CD8-positive, alpha-beta memory T cell (primary cell): ENCODE results near the gene TCEA2. TPM values are rescaled to one million over a fixed set of nuclear protein-coding genes. Genes with fewer than 3 reads are reported as not detected.

Source experiments
- CTCF ChIA-PET: fragments of 350-600 bp; sonication (Branson Sonifier 250); formaldehyde crosslinking; loops from one replicate; lab custom pipeline; 2021; ENCODE audit warnings: antibody characterized with exemption; lab: Charles Lee
- POLR2A ChIA-PET: fragments of 350-600 bp; sonication (Branson Sonifier 250); formaldehyde crosslinking; loops from one replicate; lab custom pipeline; 2021; ENCODE audit warnings: antibody characterized with exemption; lab: Charles Lee
- DNase-seq, 5 donors: peaks; one replicate each; pipeline versions ENCODE4 v3.0.0 to v3.0.0-alpha.2; 2020 to 2022; ENCODE audit warnings: mixed read lengths in 1 of 5
- H3K27ac ChIP-seq: one replicate; pipeline ENCODE4 v1.7.0; 2013; ENCODE audit warnings: low read depth, mild to moderate bottlenecking, low read length, moderate library complexity
- H3K27me3 ChIP-seq: 2 replicates; pipeline ENCODE4 v1.7.0; 2013; ENCODE audit warnings: low read length, mild to moderate bottlenecking; ENCODE audit not compliant: insufficient read depth, poor library complexity, severe bottlenecking
- H3K36me3 ChIP-seq: 2 replicates; pipeline ENCODE4 v1.7.0; 2013; ENCODE audit warnings: mild to moderate bottlenecking, low read length, moderate library complexity; ENCODE audit not compliant: insufficient read depth
- H3K4me1 ChIP-seq: 2 replicates; pipeline ENCODE4 v1.7.0; 2013; ENCODE audit warnings: mild to moderate bottlenecking, low read length, moderate library complexity; ENCODE audit not compliant: insufficient read depth
- H3K4me3 ChIP-seq: 2 replicates; pipeline ENCODE4 v1.7.0; 2013; ENCODE audit warnings: mild to moderate bottlenecking, low read length
- H3K9me3 ChIP-seq: 2 replicates; pipeline ENCODE4 v1.7.0; 2013; ENCODE audit warnings: mild to moderate bottlenecking, low read length
- H3K27ac Mint-ChIP-seq, 8 donors: one replicate each; pipeline ENCODE4 v1.8.0; 2020 to 2021; ENCODE audit warnings: mixed read lengths in 8 of 8, mild to moderate bottlenecking in 6 of 8, inconsistent platforms in 3 of 8, moderate library complexity in 3 of 8
- H3K27me3 Mint-ChIP-seq, 2 donors: one replicate each; pipeline ENCODE4 v1.8.0; 2020 to 2021; ENCODE audit warnings: mixed read lengths in 2 of 2, mild to moderate bottlenecking in 1 of 2, moderate library complexity in 1 of 2
- H3K36me3 Mint-ChIP-seq, 3 donors: one replicate each; pipeline ENCODE4 v1.8.0; 2020 to 2021; ENCODE audit warnings: mixed read lengths in 3 of 3, inconsistent platforms in 1 of 3, mild to moderate bottlenecking in 1 of 3
- H3K4me1 Mint-ChIP-seq, 3 donors: one replicate each; pipeline ENCODE4 v1.8.0; 2020 to 2021; ENCODE audit warnings: mixed read lengths in 3 of 3, inconsistent platforms in 1 of 3, mild to moderate bottlenecking in 1 of 3
- H3K4me3 Mint-ChIP-seq, 7 donors: one replicate each; pipeline ENCODE4 v1.8.0; 2020 to 2021; ENCODE audit warnings: mixed read lengths in 7 of 7, mild to moderate bottlenecking in 6 of 7, moderate library complexity in 4 of 7, inconsistent platforms in 2 of 7
- H3K9me3 Mint-ChIP-seq, 5 donors: one replicate each; pipeline ENCODE4 v1.8.0; 2020 to 2022; ENCODE audit warnings: mixed read lengths in 5 of 5, mild to moderate bottlenecking in 3 of 5, moderate library complexity in 2 of 5, inconsistent platforms in 1 of 5
- polyA plus RNA-seq: library from polyadenylated mRNA; unstranded; fragments of 300-500 nt; fragmentation: Illumina TruSeq; gene quantifications from one replicate; pipeline ENCODE4 v1.2.3, GENCODE V29; 2021
- total RNA-seq, 2 experiments: library from RNA; stranded (reverse); gene quantifications; one replicate each; pipeline ENCODE4 v1.2.3, GENCODE V29; 2021

TCEA2 gene
- total and polyA plus RNA-seq, 3 experiments from 2014 or later: 24.2 to 30.9 (median 24.5) TPM

DNA sequence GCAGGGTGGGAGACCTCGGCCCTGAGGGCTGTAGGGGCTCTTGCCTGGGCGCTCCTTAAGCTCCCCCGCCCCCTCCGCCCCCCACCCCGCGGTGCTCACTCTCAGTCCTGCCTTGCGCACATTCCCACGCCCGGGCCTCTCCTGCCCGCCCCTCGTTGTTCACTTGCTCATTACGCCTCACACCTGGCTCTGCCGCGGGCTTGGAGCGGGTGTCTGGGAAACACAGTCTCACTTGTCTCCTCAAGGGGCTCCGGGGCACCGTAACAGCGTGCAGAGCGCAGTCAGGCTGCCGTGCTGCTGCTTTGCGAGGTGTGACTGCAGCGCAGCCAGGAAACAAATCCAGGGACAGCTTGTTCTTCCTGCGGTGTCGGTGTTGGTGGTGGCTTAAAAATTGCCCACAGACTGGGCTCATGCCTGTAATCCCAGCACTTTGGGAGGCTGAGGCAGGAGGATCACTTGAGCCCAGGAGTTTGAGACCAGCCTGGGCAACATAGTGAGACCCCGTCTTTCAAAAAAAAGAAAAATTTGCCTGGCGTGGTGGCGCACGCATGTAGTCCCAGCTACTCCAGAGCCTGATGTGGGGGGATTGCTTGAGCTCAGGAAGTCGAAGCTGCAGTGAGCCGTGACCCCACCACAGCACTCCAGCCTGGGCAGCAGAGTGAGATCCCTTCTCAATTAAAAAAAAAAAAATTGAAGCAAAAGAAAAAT, 39.8 kb downstream of the TCEA2 start:
- Mint-ChIP-seq H3K9me3 (no peaks in the 10 kb centered on the region), H3K4me3 (peak overlapping the region in 6 of 7 donors; percentile 19 to 79 (median 48)), H3K27ac (peak overlapping the region in 2 of 8 donors; percentile 38 to 66), H3K36me3 (no peaks in the 10 kb centered on the region), H3K4me1 (peaks cover 0 to 27% (median 11%) of the 10 kb centered on the region in 3 donors), H3K27me3 (peaks cover 9 to 21% of the 10 kb centered on the region in 2 donors)
- peak in 1 of 5 donors; percentile 41 for DNase-seq
- Histone ChIP-seq H3K27me3 (peaks cover 7% of the 10 kb centered on the region), H3K36me3 (no peaks in the 10 kb centered on the region), H3K9me3 (no peaks in the 10 kb centered on the region), H3K4me3 (no peak overlapping the region), H3K27ac (no peak overlapping the region), H3K4me1 (peaks cover 6% of the 10 kb centered on the region)
- CTCF ChIA-PET: interaction anchor here (1.8 to 2.7 kb wide), 2 partner anchors 8 to 19 kb away, joined by 5 to 13 read pairs; partner anchors contain the start of gene LKAAEAR1
- POLR2A ChIA-PET: no interaction called here

DNA sequence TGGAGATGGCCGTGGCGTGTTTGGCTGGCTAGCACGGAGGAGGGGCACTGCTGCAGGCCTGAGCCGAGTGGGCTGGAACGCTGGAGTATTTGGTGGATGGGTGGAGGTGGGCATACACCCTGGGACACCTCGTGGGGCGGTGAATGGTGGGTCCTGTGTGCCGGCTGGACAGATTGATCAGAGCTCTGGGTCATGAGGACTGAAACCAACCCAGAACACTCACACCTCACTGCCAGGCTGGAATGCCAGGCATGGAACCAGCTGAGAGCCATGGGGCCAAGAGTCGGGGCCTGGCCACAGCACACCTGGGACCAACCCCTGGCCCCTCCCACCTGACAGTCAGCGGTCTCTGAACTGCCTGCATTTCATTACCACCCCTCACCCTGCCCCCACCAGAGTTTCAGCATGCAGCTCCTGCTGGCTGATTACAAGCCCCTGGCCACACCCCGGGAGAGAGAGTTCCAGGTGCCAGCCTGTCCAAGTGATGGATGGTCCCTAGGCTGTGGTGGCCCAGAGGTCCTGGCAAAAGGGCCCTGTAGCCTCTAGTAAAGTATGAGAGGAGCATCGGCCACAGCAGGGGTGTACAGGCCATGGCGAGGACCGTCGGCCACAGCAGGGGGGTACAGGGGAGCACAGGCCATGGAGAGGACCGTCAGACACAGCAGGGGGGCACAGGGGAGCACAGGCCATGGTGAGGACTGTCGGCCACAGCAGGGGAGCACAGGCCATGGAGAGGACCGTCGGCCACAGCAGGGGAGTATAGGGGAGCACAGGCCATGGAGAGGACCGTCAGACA, 41.1 kb downstream of the TCEA2 start:
- ChIA-PET POLR2A (no interaction called here), CTCF (no interaction called here)
- Histone ChIP-seq H3K27ac (no peak overlapping the region), H3K36me3 (no peaks in the 10 kb centered on the region), H3K9me3 (no peaks in the 10 kb centered on the region), H3K4me1 (peaks cover 6% of the 10 kb centered on the region), H3K4me3 (no peak overlapping the region), H3K27me3 (peaks cover 7% of the 10 kb centered on the region)
- Mint-ChIP-seq H3K4me3 (peak overlapping the region in 1 of 7 donors; percentile 24), H3K27me3 (peaks cover 9 to 23% of the 10 kb centered on the region in 2 donors), H3K36me3 (no peaks in the 10 kb centered on the region), H3K4me1 (peaks cover 0 to 31% (median 13%) of the 10 kb centered on the region in 3 donors), H3K27ac (peak overlapping the region in 1 of 8 donors; percentile 42), H3K9me3 (no peaks in the 10 kb centered on the region)
- DNase-seq: no peak

DNA sequence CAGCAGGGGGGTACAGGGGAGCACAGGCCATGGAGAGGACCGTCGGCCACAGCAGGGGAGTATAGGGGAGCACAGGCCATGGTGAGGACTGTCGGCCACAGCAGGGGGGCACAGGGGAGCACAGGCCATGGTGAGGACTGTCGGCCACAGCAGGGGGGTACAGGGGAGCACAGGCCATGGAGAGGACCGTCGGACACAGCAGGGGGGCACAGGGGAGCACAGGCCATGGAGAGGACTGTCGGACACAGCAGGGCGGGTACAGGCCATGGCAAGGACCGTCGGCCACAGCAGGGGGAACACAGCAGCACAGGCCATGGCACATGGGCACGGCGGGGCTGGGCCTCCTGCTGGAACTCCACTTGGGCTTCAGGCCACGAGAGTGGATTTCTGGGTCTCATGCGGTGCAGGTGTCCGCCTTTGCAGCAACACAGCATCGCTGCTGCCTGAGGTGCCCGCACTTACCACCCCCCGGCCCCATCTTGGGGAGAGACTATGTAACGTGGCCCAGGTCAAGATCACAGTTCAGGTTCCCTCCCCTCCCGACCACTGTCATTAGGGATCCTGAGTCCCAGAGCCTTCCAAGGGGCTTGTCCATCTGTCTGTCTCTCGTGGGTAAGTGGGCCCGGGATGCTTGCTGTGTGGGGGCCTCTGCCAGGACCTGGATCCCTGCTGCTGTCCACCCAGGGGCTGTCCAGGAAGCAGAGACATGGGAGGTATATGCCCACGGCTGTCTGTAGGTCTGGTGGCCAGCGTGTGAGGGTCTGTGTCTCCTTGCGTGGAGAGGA, 41.9 kb downstream of the TCEA2 start:
- H3K36me3 Mint-ChIP-seq: no peaks in the 10 kb centered on the region
- Histone ChIP-seq H3K27ac (no peak overlapping the region), H3K36me3 (no peaks in the 10 kb centered on the region), H3K27me3 (peaks cover 7% of the 10 kb centered on the region), H3K9me3 (no peaks in the 10 kb centered on the region), H3K4me3 (no peak overlapping the region), H3K4me1 (peaks cover 6% of the 10 kb centered on the region)
- no peak for DNase-seq
- H3K4me1 Mint-ChIP-seq: peaks cover 0 to 29% (median 13%) of the 10 kb centered on the region in 3 donors
- no peaks in the 10 kb centered on the region for H3K9me3 Mint-ChIP-seq
- ChIA-PET POLR2A (no interaction called here), CTCF (no interaction called here)
- H3K27ac Mint-ChIP-seq: no peak overlapping the region
- peaks cover 9 to 23% of the 10 kb centered on the region in 2 donors for H3K27me3 Mint-ChIP-seq
- H3K4me3 Mint-ChIP-seq: no peak overlapping the region

DNA sequence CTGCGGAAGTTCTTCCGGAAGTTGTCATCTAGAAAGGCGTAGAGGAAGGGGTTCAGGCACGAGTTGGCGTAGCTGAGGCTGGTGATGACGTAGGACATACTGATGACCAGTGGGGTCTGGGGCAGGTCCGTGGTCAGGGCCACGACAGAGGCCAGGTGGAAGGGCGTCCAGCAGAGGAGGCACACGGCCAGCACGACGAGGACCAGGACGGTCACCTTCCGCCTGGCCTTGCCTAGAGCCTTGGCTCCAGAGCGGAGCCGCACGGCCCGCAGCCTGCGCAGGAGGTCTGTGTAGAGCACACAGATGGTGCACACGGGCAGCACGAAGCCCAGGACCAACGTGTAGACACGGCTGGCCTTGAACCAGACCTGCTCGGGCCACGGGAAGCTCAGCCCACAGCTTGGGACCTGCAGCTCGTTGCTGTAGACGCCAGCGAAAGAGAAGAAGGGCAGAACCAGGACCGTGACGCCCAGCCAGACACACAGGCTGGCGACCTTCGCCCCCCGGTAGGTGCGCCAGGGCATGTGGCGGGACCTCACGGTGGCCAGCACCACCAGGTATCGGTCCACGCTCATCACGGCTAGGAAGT, 42.9 kb downstream of the TCEA2 start:
- H3K36me3 ChIP-seq: no peaks in the 10 kb centered on the region
- CTCF ChIA-PET: no interaction called here
- Mint-ChIP-seq H3K27ac (no peak overlapping the region), H3K9me3 (no peaks in the 10 kb centered on the region), H3K36me3 (no peaks in the 10 kb centered on the region), H3K27me3 (peaks cover 9 to 23% of the 10 kb centered on the region in 2 donors), H3K4me1 (peaks cover 0 to 18% (median 9%) of the 10 kb centered on the region in 3 donors), H3K4me3 (no peak overlapping the region)
- H3K27ac ChIP-seq: no peak overlapping the region
- peaks cover 6% of the 10 kb centered on the region for H3K4me1 ChIP-seq
- no peak overlapping the region for H3K4me3 ChIP-seq
- H3K27me3 ChIP-seq: peaks cover 7% of the 10 kb centered on the region
- POLR2A ChIA-PET: no interaction called here
- DNase-seq: no peak
- no peaks in the 10 kb centered on the region for H3K9me3 ChIP-seq

DNA sequence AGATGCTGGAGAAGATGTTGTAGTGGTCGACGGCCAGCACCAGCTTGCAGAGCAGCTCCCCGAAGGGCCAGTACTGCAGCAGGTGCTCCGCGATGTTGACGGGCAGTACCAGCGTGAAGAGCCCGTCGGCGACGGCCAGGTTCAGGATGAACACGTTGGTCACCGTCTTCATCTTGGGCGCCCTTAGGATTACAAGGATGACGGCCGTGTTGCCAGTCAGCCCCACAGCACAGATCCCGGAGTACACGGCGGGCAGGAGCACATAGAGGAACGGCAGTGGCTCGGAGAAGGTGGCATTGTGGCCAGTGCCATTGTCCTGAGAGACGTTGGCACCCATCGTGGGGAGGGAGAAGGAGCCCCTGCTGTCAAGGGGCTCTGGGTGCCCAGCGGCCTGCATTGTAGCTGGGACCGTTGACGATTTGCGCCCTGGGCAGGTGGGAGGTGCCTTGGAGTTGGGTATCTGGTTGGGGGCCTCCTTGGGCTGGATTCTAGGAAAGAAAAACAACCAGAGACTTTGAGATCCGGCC, 43.5 kb downstream of the TCEA2 start:
- Mint-ChIP-seq H3K27me3 (peaks cover 9 to 17% of the 10 kb centered on the region in 2 donors), H3K36me3 (no peaks in the 10 kb centered on the region), H3K9me3 (no peaks in the 10 kb centered on the region), H3K27ac (no peak overlapping the region), H3K4me1 (peaks cover 0 to 12% (median 4%) of the 10 kb centered on the region in 3 donors), H3K4me3 (no peak overlapping the region)
- no peak overlapping the region for H3K27ac ChIP-seq
- H3K36me3 ChIP-seq: no peaks in the 10 kb centered on the region
- POLR2A ChIA-PET: no interaction called here
- peaks cover 5% of the 10 kb centered on the region for H3K27me3 ChIP-seq
- H3K4me1 ChIP-seq: peaks cover 5% of the 10 kb centered on the region
- DNase-seq: peak in 1 of 5 donors; percentile 36
- CTCF ChIA-PET: no interaction called here
- no peak overlapping the region for H3K4me3 ChIP-seq
- H3K9me3 ChIP-seq: no peaks in the 10 kb centered on the region

DNA sequence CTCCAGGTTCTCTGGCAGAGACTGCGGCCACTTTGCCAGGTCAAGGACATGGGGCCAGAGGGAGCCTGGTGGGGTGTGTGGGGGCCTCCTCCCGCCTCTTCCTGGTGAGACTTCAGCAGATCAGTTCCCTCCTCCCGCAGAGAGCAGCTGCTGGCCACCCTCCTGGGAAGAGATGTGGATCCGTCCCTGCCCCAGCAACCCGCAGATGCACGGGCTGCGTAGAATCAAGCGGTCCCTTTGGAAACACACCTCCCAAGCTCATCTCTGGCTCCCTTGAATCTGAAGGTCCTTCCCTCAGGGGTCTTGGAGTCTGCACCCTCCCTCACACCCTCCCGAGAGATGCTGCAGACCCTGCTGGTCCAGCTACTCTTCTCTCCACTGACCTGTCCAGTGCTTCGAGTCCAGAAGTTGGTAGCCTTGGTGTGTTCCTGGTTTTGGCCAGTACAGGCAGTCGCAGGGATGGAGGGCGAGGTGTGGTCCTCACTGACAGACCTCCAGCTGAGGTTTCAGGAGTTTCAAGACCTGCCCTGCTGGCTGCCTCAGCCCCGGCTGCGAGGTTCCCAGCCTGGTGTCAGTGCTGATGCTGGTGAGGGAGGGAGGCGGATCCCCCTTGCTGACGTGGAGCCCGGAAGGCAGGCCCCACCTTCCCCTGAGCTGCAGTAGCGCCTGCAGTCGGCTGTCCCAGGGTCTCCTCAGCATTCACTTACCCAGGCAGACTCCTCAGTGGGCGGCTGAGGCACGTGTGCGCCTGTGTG, 44.2 kb downstream of the TCEA2 start, which contains the start of gene NPBWR2:
TSS of gene NPBWR2 (minus strand) at position 585 of the 755 bp plus-strand sequence. CDS start 734 bp downstream, outside the sequence.
- no peaks in the 10 kb centered on the region for H3K36me3 Mint-ChIP-seq
- POLR2A ChIA-PET: no interaction called here

More for the DNA sequence above, 44.2 kb downstream of the TCEA2 start, which contains the start of gene NPBWR2:
- Histone ChIP-seq H3K27me3 (no peaks in the 10 kb centered on the region), H3K36me3 (no peaks in the 10 kb centered on the region), H3K4me3 (no peak within 1 kb of the TSS), H3K27ac (no peak within 1 kb of the TSS), H3K4me1 (no peaks in the 10 kb centered on the region), H3K9me3 (no peaks in the 10 kb centered on the region)
- CTCF ChIA-PET: no interaction called here
- no peak within 1 kb of the TSS for H3K4me3 Mint-ChIP-seq
- H3K4me1 Mint-ChIP-seq: peaks cover 0 to 10% (median 4%) of the 10 kb centered on the region in 3 donors
- H3K27me3 Mint-ChIP-seq: peaks cover 9 to 15% of the 10 kb centered on the region in 2 donors
- peak within 1 kb of the TSS in 1 of 8 donors; percentile 33 for H3K27ac Mint-ChIP-seq
- DNase-seq: peak in 2 of 5 donors; percentile 29 to 51
- H3K9me3 Mint-ChIP-seq: no peaks in the 10 kb centered on the region
